Stimulated activated CD8-positive, alpha-beta memory T cell treated with anti-CD3 and anti-CD28 coated beads, Interleukin-12 subunit alpha, Interleukin-12 subunit beta, amount 100 ng/mL, for 24 hours (primary cell): ENCODE measurements around the gene CCDC92B.
"Not testable (repeated sequence)": the region's sequence is repeated elsewhere in the genome, so short reads cannot be mapped to it uniquely, and the experiment has no call there.

Experiments used
- DNase-seq: peaks from one replicate; pipeline ENCODE4 v3.0.0-alpha.2; 2020; ENCODE audit errors: extremely low read depth

Gene CCDC92B

GRCh38 chr17:2689411-2690164, 59.9 kb downstream of the CCDC92B start:
- no peak for DNase-seq

- DNase-seq: no peak
These were observed 60.8 kb downstream of the CCDC92B start for GRCh38 chr17:2688351-2689342.

DNA sequence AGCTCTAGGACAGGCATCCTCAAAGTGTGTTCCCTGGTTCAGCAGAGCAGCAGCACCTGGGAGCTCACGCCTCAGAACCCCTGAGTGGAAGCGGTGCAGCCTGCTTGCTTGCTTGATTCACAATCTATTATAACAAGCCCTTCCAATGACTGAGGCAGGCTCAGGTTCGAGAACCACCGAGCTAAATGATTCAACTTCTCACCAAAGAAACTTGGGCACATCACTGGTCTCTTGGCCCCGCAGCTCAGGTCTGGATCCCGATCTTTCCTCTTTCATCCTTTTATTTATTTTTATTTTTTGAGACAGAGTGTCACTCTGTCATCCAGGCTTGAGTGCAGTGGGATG, 62.4 kb downstream of the CCDC92B start:
- no peak for DNase-seq

- no peak for DNase-seq
These were observed 63.8 kb downstream of the CCDC92B start for GRCh38 chr17:2685696-2686095.

DNA sequence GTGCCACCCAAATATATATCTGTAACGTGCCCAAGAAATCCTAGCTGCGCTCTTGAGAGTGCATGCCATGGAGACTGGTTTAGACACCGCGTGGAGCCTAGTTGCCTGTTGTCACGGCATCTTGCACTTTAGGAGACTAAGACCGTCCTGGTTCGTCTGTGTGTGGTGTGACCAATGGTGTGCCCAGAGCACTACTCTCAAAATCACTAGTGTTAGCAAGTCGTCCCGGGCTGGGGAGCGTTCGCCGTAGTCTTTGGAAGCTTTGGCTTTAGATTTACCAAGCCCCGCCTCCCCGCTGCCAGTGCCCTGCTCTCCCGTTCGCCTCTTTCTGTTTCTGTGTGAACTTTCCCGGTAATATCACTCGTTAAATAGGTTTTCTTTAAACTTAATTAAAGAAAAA, 64.9 kb downstream of the CCDC92B start:
- DNase-seq: no peak

- DNase-seq: no peak
These were observed 65.5 kb downstream of the CCDC92B start for GRCh38 chr17:2683912-2684311.

DNA sequence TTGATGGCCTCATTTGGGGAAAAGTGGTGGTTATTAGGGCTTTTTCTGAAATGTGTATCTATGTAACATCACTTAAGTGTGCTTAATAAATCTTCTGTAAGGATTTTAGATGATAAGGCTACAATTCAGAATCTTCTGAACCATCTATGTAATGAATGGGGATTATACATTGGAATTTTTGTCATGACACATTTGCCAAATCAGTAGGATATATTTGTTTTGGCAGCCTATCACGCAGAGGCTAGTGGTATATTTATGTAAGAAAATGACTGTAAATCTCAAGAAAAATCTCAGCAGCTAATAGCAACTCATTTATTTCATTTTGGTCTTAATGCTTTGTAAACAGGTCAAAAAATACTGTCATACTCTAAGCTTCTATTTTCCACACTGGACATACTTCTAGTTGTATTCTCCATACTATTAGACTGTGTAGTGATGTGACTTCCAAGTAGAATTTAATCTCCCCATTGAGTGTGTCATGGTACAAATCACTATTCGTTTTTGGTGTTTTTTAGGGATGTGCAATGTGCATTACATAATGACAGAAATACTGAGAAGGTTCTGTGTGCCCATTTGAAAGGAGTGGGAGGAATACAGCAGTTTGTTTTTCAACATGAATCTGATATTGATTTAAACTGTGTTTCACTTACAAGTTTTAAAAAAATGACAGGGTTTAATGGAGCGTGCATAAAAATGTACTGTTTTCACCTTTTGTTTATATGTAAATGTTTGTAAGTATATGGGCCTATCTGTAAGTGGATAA, 67.1 kb downstream of the CCDC92B start:
- no peak for DNase-seq

DNA sequence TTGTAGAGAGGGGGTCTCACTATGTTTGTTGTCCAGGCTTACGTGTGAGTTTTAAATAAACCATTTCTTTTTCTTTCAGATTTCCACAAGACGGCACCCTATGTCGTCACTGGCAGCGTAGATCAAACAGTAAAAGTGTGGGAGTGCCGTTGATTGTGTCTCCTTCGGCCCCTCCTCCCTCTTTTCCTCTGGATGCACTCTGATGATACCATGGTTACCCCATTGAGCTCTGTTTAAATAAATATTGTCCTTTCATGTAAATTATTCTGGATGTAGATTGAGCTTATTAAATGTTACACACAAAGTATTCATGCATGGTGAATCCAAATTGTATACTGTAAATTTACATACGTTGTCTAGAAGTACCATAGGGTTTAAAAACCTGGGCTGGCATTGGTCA, 67.8 kb downstream of the CCDC92B start:
- DNase-seq: no peak

DNA sequence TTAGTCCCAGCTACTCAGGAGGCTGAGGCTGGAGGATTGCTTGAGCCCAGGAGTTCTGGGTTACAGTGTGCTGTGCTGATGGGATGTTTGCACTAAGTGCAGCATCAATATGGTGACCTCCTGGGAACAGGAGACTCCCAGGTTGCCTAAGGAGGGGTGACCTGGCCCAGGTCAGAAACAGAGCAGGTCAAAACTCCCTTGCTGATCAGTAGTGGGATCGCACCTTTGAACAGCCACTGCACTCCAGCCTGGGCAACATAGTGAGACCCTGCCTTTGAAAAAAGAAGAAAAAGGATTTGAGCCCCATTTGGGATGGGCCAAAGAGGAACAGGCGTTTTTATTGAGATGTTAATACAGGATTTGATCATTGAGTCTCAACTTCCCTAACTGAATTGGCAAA, 68.5 kb downstream of the CCDC92B start:
- no peak for DNase-seq

GRCh38 chr17:2679247-2679646, 70.2 kb downstream of the CCDC92B start:
- not testable (repeated sequence) for DNase-seq
